ENCODE data around the gene COX19.

DNA sequence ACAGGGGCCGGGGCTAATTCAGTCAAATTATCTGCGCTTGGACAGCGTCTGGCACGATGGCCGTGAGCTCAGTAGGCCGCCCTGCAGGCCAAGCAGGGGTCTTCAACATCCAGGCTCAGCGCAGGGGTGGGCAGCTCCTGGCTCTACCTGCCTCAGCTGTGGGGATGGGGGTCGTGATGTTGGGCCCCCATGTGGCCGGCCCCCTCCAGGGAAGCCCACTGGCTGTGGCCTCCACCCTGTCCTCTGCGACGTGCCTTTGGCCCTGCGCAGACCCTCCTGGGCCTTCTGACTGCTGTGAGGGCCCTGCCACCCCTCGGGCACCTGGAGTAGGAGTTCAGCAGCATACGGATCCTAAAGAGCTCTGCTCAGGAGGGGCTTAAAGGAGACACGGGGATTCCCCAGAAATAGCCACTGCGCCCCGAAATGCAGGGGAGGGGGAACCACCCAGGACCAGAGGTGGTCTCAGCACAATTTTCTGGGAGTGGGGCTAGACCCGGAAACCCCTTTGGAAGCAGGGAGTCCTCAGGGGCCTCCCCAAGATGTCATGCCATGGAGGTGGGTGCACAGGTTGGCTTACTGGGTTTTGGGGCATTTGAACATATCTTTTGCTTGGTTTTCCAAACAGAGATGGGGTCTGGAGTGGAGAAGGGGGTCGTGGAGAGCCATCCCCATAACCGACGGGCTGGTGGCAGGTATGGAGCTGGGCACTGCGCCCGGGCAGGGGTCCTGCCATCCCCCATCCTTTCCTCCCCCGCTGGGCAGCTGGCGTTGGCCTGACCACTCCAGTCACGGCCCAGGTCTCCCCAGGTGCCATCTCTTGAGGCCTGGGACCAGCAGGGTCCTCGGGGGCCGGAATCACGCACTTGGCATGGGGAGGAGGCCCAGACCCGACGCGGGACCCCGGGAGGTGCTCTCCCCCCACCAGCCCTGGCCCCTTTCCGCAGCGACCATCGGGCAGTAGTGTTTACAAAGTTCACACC lies 16.8 kb downstream of the COX19 start:
- TF ChIP-seq, protein P1, sequence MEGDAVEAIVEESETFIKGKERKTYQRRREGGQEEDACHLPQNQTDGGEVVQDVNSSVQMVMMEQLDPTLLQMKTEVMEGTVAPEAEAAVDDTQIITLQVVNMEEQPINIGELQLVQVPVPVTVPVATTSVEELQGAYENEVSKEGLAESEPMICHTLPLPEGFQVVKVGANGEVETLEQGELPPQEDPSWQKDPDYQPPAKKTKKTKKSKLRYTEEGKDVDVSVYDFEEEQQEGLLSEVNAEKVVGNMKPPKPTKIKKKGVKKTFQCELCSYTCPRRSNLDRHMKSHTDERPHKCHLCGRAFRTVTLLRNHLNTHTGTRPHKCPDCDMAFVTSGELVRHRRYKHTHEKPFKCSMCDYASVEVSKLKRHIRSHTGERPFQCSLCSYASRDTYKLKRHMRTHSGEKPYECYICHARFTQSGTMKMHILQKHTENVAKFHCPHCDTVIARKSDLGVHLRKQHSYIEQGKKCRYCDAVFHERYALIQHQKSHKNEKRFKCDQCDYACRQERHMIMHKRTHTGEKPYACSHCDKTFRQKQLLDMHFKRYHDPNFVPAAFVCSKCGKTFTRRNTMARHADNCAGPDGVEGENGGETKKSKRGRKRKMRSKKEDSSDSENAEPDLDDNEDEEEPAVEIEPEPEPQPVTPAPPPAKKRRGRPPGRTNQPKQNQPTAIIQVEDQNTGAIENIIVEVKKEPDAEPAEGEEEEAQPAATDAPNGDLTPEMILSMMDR (IDR thresholded peaks at IDR 0.05), result no peak
- no peak for TF ChIP-seq POLR2AphosphoS5 (IDR thresholded peaks at IDR 0.05; ENCODE audit: insufficient read depth in 1 of 2, low read depth in 1 of 2)
